Stimulated activated CD4-positive, alpha-beta T cell treated with anti-CD3 and anti-CD28 coated beads, TNF-alpha, amount 100 ng/mL, for 1 hour (primary cell): ENCODE data around the gene GPR153.

Source experiments
- DNase-seq, 3 donors: peaks; one replicate each; pipeline ENCODE4 v3.0.0-alpha.2; 2020; ENCODE audit warnings: low read depth in 3 of 3, low spot score in 1 of 3

The GPR153 gene

DNA sequence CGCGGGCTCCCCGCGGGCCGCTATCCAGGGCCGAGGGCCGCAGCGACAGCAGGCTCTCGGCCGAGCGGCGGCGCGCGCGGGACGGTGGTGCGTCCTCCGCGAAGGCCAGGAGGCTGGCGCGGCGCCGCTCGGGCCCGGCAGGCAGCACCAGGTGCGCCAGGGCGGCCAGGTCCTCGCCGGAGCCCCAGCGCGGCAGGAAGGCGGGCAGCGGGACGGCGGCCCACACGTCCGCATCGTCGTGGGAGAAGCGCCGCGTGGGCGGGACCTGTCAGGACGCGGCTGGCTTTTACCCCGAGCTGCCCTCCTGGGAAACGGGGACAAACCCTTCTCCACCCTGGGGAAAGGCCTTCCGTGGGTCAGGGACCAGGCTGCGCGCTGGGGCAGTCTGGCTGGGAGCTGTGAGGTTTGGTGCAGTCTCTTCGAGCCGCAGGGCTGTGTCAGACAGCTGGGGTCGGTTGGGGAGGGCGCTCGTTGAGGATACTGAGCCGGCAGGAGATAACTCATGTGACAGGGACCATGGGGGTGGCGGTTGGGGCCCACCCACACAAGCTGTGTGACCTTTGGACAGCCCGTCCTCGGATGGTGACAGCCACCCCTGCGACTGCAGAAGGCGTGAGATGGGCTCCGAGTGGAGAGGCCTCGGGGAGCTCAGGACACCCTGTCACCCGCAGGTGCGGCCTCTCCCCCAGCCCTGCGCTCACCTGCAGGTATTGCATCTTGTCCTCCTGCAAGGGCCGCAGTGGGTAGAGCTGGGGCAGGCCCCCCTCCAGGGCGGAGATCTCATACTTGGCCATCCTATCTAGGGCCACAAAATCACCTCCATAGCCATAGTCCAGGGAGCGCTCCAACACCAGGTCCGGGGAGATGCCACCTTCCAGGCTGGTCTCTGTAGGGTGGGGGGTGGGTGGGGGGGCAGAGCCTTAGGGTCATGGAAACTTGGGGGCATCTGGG lies 10.9 kb downstream of the GPR153 start:
- no peak for DNase-seq

DNA sequence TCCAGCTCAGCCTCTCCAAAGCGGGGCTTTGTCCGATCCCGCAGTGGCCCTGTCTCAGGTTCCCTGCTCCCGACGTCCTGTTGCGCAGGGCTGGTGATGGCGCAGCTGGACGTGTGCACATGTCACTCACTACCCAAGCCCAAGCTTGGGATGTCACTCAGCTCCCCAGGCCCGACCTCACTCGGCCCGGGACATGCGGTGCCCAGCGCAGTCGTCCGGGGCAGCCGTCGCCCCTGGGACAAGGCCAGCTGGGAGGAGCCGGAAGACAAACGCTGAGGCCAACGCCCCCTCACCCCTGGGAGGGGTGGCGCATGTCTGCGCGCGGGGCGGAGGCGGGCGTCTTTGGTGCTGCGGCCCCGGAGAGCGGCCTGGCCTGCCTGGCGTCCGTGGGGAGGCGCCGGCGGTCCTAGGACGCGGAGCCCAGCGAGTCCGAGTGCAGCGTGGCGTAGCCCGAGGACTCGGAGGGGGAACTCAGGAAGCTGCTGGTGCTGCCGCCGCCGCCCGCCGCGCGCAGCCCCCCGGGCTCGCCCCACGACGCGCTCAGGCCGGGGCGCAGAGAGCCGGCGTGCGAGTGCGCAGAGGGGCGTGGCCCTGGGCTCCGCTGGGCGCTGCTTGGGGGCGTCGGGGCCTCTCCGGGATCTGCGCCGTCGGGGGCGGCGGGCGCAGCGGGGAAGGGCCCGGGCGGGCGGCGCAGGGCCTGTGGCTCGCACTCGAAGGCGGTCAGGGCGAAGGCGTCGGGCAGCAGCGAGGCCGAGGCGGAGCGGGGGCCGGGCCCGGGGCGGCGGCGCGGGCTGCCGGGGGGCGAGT lies 11.8 kb downstream of the GPR153 start:
- DNase-seq: no peak

DNA sequence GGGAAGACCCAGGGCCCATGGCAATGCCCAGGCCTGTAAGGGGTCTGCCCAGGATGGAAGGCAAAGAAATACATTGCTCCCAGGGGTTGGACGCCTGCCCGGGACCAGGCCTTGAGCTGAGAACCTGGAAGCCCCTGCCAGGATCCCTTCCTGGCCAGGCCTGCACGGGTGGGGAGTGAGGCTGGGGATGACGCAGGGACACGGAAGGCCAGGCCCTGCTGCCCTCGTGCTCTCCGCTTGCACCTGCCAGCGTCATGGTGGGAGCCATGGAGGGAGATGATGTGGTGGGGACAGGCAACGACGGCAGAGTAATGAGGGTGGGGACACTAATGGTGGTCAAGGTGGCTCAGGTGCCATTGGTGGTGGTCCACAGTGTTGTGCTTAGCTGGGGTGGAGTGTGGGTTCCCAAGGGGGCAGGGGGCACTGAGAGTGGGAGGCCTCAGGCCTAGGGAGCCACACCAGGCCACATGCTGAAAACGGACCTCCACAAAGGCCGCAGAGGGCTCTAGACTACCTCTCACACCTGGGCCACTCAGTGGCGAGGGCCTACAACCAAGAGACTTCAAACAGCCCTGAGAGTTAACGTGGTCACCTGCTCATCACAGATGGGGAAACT lies 12.6 kb downstream of the GPR153 start:
- no peak for DNase-seq

DNA sequence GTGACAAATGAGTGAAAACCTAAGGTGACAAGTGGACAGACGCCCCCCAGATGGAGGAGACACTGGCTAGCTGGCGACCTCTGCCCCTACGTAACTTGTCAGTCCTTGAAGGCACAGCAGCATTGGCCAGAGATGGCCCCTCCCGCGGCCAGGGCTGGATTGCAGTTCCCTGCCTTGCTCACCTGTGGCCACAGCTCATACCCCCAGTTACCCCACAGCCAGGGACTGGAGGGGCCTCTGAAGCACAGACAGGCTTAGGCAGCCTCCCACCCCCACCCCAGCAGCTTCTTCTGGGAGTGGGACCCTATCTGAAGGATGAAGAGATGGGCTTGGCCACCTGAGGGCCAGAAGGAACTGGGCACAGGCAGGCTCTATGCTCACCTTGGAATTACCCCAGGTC lies 13.2 kb downstream of the GPR153 start:
- no peak for DNase-seq

DNA sequence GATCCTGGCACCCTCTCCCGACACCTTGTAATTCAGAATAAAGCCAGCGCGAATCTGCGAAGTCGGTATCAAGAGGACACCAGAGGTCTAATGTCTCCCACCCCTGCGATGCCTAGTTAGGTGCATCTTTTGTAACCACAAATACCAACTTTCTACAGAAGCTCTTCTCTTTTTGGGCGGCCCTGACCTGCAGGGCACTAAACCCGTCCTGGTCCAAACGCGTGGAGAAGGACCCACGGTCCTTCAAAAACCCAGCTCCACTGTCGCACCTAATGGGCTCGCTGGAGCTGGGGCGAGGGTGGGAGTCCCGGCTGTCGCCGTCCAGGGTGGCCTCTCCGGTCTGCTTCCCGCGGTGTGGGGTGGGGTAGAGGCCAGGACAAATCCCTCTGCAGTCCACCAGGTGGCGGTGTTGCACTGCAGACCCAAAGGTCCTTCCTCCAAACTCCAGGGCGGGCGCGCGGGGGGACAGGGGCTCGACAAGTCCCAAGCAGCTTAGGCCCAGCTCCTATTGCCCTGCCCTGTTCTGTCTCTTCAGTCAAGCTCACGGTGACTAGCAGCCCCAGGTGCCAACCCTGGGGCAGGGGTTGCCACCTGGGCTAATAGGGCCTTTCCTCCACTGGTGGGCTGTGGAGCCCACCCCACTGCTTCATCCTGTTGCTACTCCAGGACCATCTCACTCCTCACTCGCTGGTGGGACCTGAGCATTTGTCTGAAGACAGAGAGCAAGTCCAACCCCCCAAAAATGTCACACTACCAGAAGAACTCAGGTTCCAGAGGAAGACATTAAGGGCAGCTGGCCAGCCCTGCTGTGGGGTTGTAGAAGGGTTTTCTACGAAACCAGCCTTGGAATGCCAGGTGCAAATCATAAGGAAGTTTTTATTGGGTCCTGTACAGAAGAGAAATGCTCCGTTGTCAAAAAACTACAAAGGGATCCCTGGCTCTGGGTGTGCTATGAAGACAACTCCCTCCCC lies 14.1 kb downstream of the GPR153 start:
- DNase-seq: peak in 2 of 3 donors; percentile 60 to 79

DNA sequence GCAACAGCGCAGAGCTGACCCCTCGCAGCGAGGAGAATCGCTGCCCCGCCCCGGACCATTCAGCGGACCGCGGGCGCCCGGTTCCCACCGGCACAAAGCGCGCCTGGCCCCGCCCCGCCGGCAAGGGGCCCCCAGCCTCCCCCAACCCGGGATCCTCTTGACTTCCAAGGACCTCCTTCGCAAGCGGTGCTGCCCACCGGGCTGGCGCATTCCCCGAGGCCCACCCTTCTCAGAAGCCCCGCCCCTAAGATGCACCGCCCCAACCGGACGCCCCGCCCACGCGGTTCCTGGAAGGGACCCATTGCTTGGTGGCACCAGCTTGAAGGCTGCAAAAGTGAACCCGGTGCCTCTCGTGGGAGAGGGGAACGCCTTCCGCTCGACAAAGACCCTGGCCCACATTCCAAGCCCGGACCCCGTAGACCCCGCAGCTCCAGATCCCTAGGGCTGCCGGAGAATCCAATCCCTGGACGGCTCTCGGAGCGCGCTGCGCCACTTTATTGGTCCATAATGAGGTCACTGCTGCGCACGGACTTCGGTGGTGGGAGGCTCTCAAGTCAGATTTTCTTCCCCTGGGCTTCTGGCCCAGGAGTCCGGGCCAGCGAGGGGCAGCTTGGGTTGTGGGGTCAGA lies 14.9 kb downstream of the GPR153 start:
- peak in 1 of 3 donors; percentile 29 for DNase-seq

DNA sequence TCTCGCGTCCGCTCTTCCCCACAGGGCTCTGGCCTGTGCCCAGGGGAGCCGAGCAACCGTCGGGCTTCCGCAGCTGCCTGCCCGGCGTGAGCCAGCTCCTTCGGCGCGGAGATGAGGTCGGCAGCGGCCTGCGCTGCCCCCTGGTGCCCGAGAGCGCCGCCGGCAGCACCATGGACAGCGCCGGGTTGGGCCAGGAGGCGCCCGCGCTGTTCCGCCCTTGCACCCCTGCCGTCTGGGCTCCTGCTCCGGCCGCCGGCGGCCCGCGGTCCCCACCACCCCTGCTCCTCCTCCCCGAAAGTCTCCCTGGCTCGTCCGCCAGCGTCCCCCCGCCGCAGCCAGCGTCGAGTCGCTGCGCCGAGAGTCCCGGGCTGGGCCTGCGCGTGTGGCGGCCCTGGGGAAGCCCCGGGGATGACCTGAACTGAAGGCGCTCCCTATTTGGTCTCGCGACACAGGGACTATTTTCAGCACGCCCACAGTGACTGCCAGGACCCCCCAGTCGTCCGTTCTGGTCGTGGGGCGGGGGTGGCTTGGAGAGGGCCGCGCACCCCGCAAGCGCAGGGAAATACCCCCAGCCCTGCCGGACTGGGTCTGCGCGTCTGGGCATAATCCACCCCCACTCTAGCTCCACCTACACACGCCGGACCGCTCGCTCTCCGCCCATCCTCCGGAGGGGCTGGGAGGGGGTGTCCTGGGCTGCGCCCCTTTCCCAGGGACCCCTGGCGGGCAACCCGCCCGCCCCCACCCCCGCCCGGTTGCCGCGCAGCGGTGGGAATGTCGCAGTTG lies 15.6 kb downstream of the GPR153 start:
- DNase-seq: peak; percentile 38 to 75 (median 52)

DNA sequence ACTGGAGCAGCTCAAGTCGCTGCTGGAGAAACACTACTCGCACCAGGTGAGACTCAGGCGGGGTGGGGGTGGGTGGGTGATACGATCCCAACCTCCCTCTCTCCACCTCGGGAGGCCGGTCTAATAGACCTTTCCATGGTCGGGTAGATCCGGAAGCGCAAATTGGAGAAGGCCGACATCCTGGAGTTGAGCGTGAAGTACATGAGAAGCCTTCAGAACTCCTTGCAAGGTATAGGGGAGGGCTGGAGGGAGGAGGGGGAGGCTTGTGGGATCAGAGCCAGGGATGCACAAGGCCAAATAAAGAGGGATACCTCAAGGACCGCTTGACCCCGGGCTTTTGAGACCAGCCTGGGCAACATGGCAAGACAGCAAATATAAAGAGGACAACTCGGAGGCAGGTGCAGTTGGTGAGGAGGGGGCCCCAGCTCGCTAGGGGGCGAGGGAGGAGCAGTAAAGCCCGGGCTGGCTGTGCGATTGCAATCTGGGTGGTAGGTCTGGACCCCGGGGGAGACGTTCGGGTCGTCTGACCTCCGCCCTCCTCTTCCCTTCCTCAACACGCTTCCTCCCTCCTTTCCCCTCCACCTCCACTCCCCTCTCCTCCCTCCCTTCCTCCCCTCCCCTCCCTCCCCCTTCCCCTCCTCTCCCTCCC lies 16.4 kb downstream of the GPR153 start:
- no peak for DNase-seq

DNA sequence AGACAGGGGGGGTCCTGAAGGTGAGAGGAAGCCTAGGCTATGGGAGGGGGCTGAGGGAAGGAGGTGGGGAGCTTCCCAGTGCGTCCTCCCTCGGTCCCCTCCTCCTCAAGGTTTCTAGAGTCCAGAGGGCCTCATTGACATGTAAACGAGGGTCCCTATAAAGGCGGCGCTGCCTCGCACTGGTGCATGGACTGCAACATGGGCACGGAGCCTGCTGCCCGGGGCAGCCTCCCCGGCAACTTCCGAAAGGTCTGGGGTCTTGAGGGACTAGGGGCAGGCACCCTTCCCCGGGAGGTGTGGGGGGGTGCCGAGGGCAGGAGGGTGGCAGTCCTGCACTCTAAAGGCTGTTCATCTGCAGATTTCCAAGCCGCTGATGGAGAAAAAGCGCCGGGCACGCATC lies 16.9 kb downstream of the GPR153 start, which contains the start of gene HES3:
Gene HES3 (plus strand): TSS at position 187 of the 400 bp plus-strand sequence. CDS start 187 bp downstream, at position 374.
- DNase-seq: no peak

DNA sequence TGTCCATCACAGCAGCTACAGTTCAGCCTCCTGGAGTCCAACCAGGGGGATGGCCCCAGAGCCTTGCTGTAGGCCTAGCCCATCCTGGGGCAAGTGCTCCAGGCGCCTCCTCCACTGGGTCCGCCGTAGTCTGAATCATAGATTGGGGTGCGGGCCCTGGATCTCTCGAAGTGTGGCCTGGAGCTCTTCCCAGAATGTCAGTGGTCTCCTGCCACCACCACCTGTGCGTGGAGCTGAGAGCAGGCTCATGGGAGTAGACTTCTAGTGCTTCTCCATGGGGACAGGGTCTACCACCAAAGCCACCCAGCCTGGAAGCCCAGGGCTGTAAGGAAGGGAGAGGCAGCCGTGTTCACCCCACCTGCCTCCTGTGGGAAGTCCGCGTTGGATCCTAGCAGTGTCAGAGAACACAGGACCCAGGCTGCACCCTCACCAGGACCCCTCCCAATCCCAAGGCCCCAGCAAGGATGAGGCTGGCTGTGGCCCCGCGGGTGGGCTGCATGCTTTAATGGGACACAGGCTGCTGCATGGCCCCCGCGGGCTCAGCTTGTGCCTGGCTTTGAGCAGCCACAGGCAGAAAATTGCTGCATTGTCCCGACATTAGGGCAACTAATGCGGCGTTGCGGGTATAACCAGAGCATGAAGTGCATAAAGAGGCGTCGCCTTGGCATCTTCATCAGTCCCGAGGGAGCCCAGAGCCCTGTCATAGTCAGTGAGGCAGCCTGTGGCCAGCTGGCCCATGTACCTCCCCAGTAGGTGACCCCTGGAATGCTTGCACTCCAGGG lies 17.7 kb downstream of the GPR153 start:
- no peak for DNase-seq

DNA sequence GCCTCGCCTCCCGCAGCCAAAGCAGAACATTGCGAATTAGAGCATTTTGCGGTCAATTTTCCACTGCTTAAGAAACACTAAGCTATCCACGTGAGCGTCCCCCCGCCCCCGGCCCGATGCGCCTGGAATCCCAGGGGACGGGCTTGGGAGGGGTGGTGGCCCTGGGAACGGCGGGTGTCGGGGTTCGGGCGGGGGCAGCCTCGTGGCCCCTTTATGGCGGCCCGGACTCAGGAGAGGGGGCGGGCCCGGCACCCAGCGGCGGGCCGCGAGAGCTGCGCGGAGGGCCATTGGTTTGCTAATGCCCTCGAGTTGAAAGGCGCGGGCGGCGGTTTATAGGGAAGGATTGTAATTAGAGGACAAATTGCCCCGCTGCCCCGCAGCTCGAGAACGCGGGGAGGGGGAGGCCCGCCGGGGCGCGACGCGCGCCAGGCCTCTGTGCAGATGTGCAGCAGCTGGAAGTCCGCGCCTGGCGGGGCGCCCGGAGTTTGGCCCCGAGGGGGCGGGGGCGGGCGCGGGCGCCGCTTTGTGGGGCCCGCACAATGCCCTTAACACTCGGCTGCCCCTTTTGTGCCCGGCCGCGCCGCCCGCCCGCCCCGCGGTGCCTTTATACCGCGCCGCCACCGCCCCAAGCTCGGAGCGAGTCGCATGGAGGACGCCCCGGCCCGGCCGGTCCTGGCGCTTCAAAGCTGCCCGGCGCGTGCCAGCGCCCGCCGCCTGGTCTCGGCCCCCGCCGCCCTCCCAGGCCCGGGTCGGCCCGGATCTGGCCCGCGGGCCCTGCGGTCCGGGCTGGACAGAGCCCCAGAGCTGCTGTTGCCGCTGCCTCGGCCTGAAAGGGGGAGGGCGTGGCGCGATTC lies 18.8 kb downstream of the GPR153 start:
- DNase-seq: no peak

DNA sequence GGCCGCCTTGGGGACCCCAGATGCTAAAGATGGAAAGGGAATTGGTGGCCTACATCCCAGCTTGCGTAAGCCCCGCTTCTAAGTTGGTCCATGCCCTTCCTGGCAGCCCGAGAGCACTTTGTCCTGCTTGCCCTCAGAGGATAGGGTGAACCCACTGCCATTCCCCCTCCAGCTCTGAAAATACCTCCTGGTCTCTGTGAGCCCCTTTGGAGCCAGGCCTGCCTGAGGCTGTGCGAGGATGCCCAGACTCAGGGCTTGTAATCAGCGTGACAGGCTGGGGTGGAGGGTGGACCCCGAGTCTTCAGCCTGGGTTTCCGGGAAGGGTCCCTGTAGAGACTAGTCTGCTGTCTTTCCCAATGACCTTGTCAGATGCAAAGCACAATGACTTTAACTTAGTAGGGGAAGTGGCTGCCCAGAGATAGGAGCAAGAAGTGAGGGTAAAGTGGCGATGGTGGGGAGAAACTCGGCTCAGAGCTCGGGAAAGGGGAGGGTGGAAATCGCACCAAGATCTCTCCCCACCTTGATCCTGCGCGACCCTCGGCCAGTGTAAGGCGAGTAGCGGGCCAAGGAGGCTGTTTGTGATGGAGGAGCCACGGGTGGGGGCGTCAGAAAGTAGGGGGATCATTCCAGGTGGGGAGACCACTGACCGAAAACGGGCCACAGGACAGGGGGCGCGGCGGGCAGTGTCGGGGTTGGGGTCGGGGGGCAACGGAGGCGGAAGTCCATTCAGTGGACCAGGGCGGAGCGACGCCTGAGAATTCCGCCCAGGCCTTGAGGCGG lies 19.6 kb downstream of the GPR153 start:
- no peak for DNase-seq

DNA sequence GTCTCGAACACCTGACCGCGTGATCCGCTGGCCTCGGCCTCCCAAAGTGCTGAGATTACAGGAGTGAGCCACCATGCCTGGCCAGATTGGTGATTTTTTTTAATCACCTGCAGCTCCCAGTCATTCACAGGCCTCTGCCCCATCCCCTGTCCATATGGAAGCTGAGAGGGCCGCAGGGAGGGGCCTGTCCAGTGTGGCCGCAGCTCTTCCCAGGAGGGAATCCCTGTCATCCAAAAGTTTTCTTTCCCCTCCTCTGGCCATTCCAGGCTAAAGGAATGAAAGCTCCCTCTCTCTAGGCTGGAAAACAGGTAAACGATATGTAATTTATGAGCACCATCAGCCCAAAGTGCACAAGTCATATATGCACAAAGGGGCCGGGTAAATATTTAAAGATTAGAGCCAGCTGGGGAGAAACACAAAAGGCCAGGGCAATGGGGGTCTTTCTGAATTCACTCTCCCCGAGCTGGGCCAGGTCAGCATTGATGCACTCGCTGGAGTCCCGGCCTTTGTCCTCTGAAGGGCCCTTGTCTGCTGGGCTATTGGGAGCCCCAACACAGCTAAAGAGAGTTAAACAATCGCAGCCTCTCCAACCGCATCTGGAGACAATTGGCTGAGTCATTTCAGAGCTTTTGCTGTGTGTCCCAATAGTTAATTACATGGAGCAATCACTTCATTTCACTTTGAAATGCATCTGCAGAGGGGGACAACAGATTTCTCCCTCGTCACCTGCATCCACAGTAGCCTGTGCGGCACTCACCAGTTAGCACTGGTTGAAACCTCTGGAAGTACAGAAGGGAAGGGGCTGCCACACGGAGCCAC lies 20.7 kb downstream of the GPR153 start:
- DNase-seq: no peak

DNA sequence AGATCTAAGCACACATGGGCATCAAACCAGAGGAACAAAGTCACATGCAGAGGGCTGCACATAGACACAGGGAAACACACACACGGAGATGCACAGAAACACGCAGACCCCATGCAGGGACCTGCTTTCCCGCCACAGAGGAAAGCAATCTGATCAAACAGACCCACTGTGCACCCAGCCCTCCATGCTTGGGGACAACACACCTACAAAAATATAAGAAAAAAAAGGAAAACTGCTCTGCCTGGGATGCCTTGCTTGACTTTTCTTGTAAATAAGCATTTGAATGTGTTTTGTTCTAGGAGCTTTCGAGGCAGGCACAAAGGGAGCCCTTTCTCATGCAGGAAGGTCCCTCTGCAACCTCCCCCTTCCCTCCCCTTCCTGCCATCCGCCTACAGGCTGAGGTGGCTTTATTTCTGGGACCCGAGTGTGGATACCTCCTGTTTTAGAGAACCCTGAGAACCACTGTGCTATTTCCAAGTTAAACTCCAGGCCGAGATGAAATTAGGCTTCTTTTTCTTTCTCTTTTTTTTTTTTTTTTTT lies 21.6 kb downstream of the GPR153 start:
- DNase-seq: no peak

DNA sequence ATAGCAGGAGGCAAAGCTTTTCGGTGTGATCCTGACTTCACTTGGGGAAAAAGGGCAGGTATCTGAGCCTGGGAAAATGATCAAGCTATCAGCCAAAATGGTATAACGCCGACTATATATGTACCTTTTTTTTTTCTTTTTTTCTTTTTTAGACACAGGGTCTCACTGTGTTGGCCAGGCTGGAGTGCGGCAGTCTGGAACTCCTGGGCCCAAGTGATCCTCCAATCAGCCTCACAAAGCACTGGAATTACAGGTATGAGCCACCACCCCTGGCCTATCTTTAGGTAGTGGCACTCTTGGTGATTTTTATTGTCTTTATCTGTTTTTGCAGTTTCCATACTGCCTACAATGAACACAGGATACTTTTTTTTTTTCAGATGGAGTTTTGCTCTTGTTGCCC lies 23.8 kb downstream of the GPR153 start:
- no peak for DNase-seq
